GM18858 (cell line): ENCODE results near the gene PTPN18.
"Not testable (repeated sequence)": the region's sequence is repeated elsewhere in the genome, so short reads cannot be mapped to it uniquely, and the experiment has no call there.

Source experiments
- ATAC-seq: cut with Tn5 transposase; IDR thresholded peaks from one replicate; pipeline ENCODE4 v1.9.1; 2021; ENCODE audit not compliant: unreplicated experiment

The PTPN18 gene, protein sequence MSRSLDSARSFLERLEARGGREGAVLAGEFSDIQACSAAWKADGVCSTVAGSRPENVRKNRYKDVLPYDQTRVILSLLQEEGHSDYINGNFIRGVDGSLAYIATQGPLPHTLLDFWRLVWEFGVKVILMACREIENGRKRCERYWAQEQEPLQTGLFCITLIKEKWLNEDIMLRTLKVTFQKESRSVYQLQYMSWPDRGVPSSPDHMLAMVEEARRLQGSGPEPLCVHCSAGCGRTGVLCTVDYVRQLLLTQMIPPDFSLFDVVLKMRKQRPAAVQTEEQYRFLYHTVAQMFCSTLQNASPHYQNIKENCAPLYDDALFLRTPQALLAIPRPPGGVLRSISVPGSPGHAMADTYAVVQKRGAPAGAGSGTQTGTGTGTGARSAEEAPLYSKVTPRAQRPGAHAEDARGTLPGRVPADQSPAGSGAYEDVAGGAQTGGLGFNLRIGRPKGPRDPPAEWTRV

GRCh38 chr2:130355578-130356431, at the start of gene PTPN18:
PTPN18 (plus strand) TSS chr2:130356056; CDS start chr2:130356108, 52 bp downstream.
- peak; percentile 73 for ATAC-seq

DNA sequence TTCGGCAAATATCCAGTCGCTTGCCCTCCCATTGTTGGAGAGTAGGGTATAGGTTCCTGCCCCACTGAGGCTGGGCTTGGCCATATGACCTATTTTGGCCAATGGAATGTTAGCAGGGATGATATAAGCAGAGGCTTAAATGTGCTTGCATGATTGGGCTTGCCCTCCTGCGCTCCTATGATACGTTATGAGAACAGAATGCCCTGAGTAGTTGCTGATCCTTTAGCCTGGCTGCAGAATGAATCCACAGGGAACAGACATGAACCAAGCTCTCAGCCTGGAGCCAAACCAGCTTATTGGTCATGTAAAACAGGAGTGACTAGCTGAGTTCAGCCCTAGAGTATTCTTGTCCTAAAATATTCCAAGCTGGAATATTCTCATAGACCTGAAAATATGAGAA, 48.0 kb upstream of the PTPN18 start:
- ATAC-seq: no peak

DNA sequence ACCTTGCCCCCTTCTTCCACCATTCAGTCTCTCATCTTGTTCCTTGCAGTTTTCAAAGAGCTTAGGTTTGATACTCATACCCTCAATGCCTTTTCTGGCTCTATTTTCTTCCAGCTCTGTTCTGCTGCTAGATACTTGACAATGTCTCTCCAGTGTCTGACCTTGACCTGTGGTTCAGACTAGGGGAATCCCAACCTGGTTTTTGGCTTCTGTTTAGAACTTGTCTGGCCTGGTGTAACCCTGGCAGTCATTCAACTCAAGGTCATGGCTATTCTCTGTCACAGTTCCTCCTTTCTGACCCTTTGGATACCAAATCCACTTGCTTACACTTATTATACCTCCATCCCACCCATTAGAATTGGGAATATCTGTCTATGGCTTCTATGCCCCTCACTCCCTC, 45.0 kb upstream of the PTPN18 start:
- no peak for ATAC-seq

DNA sequence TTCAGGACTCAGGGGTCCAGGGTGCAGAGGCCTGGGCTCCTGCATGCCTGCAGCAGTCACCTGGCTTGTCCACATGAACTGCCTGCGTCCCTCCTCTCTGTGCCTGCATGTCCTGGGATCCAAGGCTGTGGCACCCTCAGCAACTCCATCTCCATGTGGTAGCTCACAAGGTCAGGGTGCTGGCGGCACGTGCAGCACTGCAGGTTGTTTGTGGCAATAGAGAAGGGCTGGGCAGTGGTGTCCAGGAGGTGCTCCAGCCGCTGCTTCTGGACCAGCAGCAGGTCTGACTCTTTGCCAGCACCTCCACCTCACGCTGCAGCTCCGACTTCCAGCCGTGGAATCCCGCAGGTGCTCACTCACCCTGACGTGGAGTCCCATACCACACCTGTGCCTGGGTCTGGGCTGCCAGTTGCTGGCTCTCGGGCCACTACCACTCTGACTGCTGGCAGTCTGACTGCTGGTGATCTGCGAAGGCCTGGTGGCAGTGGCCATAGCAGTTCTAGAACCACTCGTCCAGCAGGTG, 42.0 kb upstream of the PTPN18 start:
- ATAC-seq: no peak

- ATAC-seq: no peak
Measured at GRCh38 chr2:130314377-130314776, 41.5 kb upstream of the PTPN18 start.

- no peak for ATAC-seq
Measured at GRCh38 chr2:130316596-130316995, 39.3 kb upstream of the PTPN18 start.

DNA sequence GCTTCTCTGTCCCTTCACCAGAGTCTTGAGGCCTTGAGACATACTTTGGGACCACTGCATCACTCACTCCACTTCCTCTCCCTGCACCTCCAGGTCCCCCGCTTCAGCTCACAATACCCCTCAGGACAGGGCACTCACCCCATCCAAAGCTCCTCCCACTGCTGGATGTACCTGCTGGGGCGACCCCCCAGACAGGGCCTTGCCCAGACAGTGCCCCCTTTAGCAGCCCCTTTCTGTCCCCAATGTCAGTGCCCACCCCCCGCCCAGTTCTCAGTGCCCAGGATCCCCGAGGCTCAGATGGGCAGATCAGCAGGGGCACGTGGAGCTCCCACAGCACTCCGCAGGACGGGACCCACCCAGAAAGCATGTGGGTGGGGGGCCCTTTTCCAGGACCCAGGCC, 37.0 kb upstream of the PTPN18 start:
- no peak for ATAC-seq

GRCh38 chr2:130319536-130319935, 36.3 kb upstream of the PTPN18 start:
- ATAC-seq: no peak

GRCh38 chr2:130327703-130328527, 27.9 kb upstream of the PTPN18 start:
- no peak for ATAC-seq

GRCh38 chr2:130328710-130329109, 27.1 kb upstream of the PTPN18 start:
- no peak for ATAC-seq

- peak; percentile 81 for ATAC-seq
Measured at GRCh38 chr2:130332271-130333073, 23.4 kb upstream of the PTPN18 start.

DNA sequence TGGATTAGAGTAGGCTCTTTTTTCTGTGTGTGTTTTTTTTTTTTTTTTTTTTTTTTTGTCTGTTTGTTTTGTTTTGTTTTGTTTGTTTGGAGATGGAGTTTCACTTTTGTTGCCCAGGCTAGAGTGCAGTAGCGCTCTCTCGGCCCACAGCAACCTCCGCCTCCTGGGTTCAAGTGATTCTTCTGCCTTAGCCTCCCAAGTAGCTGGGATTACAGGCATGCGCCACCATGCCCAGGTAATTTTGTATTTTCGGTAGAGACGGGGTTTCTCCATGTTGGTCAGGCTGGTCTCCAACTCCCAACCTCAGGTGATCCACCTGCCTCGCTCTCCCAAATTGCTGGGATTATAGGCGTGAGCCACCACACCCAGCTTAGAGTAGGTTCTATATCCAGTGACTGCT, 22.6 kb upstream of the PTPN18 start:
- ATAC-seq: not testable (repeated sequence)

GRCh38 chr2:130334026-130334425, 21.8 kb upstream of the PTPN18 start:
- no peak for ATAC-seq

DNA sequence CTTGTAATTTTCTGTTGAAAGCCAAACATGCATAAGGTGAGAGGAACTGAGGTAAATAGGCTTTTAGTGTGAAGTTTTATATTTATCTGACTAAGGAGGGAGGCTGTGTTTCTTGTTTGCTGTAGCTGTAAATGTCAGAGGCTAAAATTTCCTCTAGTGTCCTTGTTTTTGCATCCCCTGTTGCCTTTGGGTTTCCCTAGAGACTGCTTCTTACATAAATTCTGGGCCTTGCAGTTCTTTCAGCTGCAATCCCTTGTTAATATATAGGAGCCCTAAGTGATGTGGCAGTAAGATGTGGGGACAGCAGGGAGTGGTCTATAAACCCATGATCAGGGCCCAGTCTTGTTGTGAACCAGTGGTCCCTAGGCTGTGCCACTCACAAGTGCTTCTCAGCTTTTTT, 20.6 kb upstream of the PTPN18 start:
- no peak for ATAC-seq

GRCh38 chr2:130336150-130336876, 19.5 kb upstream of the PTPN18 start:
- ATAC-seq: no peak

GRCh38 chr2:130336877-130337734, 18.8 kb upstream of the PTPN18 start:
- ATAC-seq: no peak

- no peak for ATAC-seq
Measured at GRCh38 chr2:130337735-130338325, 18.0 kb upstream of the PTPN18 start.

DNA sequence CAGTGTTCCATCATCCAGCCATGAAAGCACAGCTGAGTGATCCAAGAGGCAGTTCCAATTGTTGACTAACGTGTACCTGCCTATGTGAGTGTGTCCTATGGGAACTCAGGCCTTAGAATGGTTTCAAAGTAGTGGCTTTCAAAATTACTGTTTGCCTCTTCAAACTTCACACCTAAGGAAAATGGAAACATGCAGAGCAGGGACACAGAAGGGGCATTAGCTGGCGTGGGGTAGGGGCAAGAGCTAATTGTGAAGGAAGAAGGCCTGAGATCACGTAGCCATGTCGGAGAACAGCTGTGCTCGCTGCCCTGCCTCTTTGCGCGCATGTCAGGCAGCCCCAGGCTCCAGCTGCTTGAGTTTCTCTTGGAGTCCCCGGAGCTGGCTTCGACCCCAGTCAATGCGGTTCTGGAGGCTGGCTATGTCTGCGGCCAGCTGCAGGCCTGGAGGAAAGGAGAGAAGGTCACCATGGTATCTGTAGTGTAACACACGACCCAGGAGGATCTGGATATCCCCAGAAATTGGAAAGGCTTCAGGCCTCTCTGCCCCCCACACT, 17.0 kb upstream of the PTPN18 start:
- ATAC-seq: no peak
